SU-DHL-6 (cell line): ENCODE data around the gene FAM13C.

ENCODE experiments used
- EZH2phosphoT487 ChIP-seq: fragments of 200-600 bp; sonication (generic), shearing (Covaris generic); conservative IDR thresholded peaks from 2 replicates; pipeline ENCODE4 v1.6.1; 2018; ENCODE audit warnings: mild to moderate bottlenecking, antibody characterized with exemption, low read length, moderate library complexity, mixed read lengths
- TF ChIP-seq, protein P1 (sequence below): fragments of 200-600 bp; sonication (generic); IDR thresholded peaks from one replicate; pipeline ENCODE4 v1.5.1; 2017; ENCODE audit warnings: antibody characterized with exemption, mild to moderate bottlenecking, low read length, moderate library complexity; ENCODE audit not compliant: insufficient read depth, poor library complexity, severe bottlenecking

DNA sequence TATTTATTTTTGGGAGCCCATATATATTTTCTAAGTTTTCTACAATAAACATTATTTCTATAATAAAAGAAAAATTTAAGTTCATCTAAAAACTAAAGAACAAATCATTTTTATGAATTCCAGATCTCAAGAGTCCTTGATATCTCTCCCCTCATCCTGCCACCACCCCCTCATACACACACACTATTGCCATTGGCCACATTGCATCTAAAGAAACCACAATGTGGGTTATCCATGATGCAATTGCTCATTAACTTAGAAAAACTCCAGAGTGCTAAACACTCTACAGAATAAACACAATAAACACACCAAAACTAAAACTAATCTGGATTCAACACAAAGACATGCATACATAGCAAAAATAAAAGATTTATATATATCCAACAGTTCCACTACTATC lies 37.8 kb downstream of the FAM13C start:
- TF ChIP-seq, protein P1, sequence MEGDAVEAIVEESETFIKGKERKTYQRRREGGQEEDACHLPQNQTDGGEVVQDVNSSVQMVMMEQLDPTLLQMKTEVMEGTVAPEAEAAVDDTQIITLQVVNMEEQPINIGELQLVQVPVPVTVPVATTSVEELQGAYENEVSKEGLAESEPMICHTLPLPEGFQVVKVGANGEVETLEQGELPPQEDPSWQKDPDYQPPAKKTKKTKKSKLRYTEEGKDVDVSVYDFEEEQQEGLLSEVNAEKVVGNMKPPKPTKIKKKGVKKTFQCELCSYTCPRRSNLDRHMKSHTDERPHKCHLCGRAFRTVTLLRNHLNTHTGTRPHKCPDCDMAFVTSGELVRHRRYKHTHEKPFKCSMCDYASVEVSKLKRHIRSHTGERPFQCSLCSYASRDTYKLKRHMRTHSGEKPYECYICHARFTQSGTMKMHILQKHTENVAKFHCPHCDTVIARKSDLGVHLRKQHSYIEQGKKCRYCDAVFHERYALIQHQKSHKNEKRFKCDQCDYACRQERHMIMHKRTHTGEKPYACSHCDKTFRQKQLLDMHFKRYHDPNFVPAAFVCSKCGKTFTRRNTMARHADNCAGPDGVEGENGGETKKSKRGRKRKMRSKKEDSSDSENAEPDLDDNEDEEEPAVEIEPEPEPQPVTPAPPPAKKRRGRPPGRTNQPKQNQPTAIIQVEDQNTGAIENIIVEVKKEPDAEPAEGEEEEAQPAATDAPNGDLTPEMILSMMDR = no peak
- TF ChIP-seq EZH2phosphoT487 = no peak
